Lower lobe of right lung (tissue), 2 donors: ENCODE measurements around the gene WNT5B. TPM values are rescaled to one million over a fixed set of nuclear protein-coding genes. Genes with fewer than 3 reads are reported as not detected.
"Not testable (repeated sequence)": the region's sequence is repeated elsewhere in the genome, so short reads cannot be mapped to it uniquely, and the experiment has no call there.

Experiments
- ATAC-seq, 2 donors: fragments of 200-7000 bp; cut with Tn5 transposase; one replicate each; pipeline ENCODE4 v1.9.1; 2020 to 2022; ENCODE audit warnings: mild to moderate bottlenecking in 2 of 2, moderate library complexity in 2 of 2
- DNase-seq: peaks from one replicate; pipeline ENCODE4 v3.0.0-alpha.2; 2020
- H3K27ac ChIP-seq: fragments of 200-600 bp; one replicate; pipeline ENCODE4 v1.8.0; 2022
- H3K27me3 ChIP-seq: fragments of 200-600 bp; one replicate; pipeline ENCODE4 v1.8.0; 2022; ENCODE audit warnings: low read depth
- H3K36me3 ChIP-seq: fragments of 200-600 bp; one replicate; pipeline ENCODE4 v1.8.0; 2022; ENCODE audit warnings: mild to moderate bottlenecking
- H3K4me1 ChIP-seq: fragments of 200-600 bp; one replicate; pipeline ENCODE4 v1.8.0; 2022
- H3K4me3 ChIP-seq: fragments of 200-600 bp; one replicate; pipeline ENCODE4 v1.8.0; 2022; ENCODE audit warnings: mild to moderate bottlenecking
- H3K9me3 ChIP-seq: fragments of 200-600 bp; one replicate; pipeline ENCODE4 v1.8.0; 2022
- intact Hi-C: fragments of 100-400 bp; cut with DNase I; formaldehyde crosslinking; loops from one replicate; pipeline ENCODE4 v1.11.0; 2022
- total RNA-seq: library from RNA; stranded (reverse); fragmentation: NEBNext Ultra II Directional; extraction: Animal tissue kit (Norgen Biotek cat#: 25700); gene quantifications from one replicate; pipeline ENCODE4 v1.2.1, GENCODE V29; 2021
- TF ChIP-seq, protein P1 (sequence below): fragments of 200-600 bp; IDR thresholded peaks from one replicate; pipeline ENCODE4 v1.8.0; 2022; ENCODE audit warnings: antibody characterized with exemption, mild to moderate bottlenecking
- donor health status: DM: no; HTN: yes; CAD: no; lungs with severe emphysema.

Gene WNT5B
- total RNA-seq, 1 donor from 2014 or later: 6.1 TPM

GRCh38 chr12:1594261-1595025 lies 34.6 kb upstream of the WNT5B start, which contains the start of gene FBXL14:
FBXL14 (minus strand) TSS chr12:1594581; CDS start chr12:1594066, 515 bp downstream.
- Histone ChIP-seq H3K9me3 (no peaks in the 10 kb centered on the region), H3K27me3 (no peaks in the 10 kb centered on the region), H3K4me1 (peaks cover 55% of the 10 kb centered on the region), H3K4me3 (peak within 1 kb of the TSS; percentile 92), H3K36me3 (no peaks in the 10 kb centered on the region), H3K27ac (peak within 1 kb of the TSS; percentile 90)
- intact Hi-C loops: no loop called here
- ATAC-seq: peak; percentile 90 to 91
- peak; percentile 93 for DNase-seq
- TF ChIP-seq, protein P1, sequence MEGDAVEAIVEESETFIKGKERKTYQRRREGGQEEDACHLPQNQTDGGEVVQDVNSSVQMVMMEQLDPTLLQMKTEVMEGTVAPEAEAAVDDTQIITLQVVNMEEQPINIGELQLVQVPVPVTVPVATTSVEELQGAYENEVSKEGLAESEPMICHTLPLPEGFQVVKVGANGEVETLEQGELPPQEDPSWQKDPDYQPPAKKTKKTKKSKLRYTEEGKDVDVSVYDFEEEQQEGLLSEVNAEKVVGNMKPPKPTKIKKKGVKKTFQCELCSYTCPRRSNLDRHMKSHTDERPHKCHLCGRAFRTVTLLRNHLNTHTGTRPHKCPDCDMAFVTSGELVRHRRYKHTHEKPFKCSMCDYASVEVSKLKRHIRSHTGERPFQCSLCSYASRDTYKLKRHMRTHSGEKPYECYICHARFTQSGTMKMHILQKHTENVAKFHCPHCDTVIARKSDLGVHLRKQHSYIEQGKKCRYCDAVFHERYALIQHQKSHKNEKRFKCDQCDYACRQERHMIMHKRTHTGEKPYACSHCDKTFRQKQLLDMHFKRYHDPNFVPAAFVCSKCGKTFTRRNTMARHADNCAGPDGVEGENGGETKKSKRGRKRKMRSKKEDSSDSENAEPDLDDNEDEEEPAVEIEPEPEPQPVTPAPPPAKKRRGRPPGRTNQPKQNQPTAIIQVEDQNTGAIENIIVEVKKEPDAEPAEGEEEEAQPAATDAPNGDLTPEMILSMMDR: no peak

DNA sequence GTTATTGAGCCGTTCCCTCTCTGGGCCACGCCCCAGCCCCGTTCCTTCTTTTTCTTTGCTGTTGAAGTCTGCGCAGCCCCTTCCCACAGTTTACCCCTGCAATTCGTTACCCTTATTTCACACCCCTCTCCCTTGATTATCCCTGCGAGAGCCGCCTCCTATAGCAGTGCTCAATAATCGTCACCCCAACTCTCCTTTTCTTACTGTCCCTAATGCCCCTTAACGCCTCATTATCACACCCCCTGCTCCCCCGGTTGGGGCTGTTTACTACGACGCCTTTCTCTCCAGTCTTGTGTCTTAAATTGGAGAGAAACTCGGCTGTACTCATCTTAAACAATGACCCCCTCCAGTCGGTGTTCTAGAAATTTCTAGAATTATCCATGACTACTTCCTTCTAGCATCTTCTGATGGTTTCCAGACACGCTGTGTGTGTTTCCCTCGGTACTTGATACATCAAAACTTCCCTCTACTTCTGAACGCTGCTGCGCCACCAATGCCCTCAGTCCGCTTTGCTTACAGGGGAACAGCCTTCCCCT lies 33.9 kb upstream of the WNT5B start:
- H3K27ac ChIP-seq: peak overlapping the region; percentile 90
- ATAC-seq (peak in 1 of 2 donors; percentile 1), DNase-seq (no peak)
- no peaks in the 10 kb centered on the region for H3K36me3 ChIP-seq
- TF ChIP-seq, protein P1: no peak
- intact Hi-C loops: no loop called here
- no peaks in the 10 kb centered on the region for H3K27me3 ChIP-seq
- peaks cover 48% of the 10 kb centered on the region for H3K4me1 ChIP-seq
- no peaks in the 10 kb centered on the region for H3K9me3 ChIP-seq
- peak overlapping the region; percentile 92 for H3K4me3 ChIP-seq

DNA sequence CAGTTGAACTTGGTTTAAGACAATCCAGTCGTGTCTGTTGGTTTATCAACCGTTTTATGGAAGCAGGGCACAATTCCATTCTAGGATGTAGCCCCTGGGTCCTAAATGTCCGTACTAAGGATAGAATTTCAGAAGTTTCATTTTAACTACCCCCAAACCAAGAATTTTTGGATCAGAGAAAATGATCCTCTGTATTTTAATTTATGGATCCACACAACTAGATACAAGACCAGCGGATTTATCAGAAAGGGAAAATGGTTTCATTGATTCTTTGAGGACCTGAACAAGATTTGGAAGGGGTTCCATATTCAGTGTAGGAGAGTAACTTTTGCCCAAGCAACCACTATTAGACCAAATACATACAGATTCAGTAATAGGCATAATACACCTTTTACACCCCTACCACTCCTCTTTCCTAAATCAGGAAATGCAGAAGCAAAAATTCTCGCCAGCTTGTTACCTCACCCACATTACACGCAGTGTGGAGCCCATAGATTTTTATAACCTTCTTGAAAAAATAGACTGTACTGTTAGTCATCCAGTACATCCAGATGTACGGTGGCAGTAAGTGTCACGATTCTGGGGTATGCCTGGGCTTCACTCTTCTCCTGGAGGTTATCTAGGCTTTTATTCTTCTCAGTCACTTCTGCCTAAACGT lies 33.2 kb upstream of the WNT5B start:
- DNase-seq (no peak), ATAC-seq (no peak)
- TF ChIP-seq, protein P1: no peak
- Histone ChIP-seq H3K9me3 (no peaks in the 10 kb centered on the region), H3K4me1 (peaks cover 41% of the 10 kb centered on the region), H3K4me3 (peak overlapping the region; percentile 92), H3K27me3 (no peaks in the 10 kb centered on the region), H3K27ac (peak overlapping the region; percentile 90), H3K36me3 (no peaks in the 10 kb centered on the region)
- intact Hi-C loops: no loop called here

DNA sequence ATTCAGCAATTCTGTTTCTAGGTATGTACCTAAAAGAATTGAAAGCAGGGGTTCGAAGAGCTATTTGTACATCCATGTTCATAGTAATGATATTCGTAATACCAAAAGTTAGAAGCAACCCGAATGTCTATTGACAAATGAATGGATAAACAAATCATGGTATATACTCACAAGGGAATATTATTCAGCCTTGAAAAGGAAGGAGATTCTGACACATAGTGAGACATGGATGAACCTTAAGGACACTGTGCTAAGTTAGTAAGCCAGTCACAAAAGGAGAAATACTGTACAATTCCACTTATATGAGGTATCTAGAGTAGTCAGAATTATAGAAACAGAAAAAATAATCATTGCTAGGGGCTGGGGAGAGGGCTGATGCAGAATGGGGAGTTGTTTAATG lies 30.3 kb upstream of the WNT5B start:
- Histone ChIP-seq H3K27ac (no peak overlapping the region), H3K27me3 (no peaks in the 10 kb centered on the region), H3K9me3 (no peaks in the 10 kb centered on the region), H3K4me1 (peaks cover 18% of the 10 kb centered on the region), H3K4me3 (no peak overlapping the region), H3K36me3 (no peaks in the 10 kb centered on the region)
- DNase-seq (no peak), ATAC-seq (no peak)
- intact Hi-C loops: no loop called here
- TF ChIP-seq, protein P1: no peak

DNA sequence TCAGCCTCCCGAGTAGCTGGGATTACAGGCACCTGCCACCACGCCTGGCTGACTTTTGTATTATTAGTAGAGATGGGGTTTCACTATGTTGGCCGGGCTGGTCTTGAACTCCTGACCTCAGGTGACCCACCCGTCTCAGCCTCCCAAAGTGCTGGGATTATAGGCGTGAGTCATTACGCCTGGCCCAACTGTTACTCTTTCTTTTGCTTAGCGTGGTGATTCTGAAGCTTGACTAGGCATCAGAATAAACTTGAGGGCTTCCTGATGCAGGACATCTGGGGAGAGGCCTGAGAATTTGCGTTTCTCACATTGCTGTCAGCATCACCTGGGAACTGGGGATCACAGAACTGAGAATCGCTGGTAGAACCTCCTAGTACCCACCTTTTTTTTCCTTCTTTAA lies 26.3 kb upstream of the WNT5B start:
- H3K27ac ChIP-seq, H3K27me3 ChIP-seq, ATAC-seq, H3K4me3 ChIP-seq, DNase-seq, H3K9me3 ChIP-seq, intact Hi-C loops, H3K36me3 ChIP-seq: not testable (repeated sequence)
- H3K4me1 ChIP-seq: peaks cover 28% of the 10 kb centered on the region
